Measurements from ENCODE around the gene LMX1B. TPM values are rescaled to one million over a fixed set of nuclear protein-coding genes. Genes with fewer than 3 reads are reported as not detected.

LMX1B gene
- polyA plus RNA-seq, 1 donor (not counting 4 experiments of a cell fraction or from before 2014, with no cell fraction given): 0.24 TPM

DNA sequence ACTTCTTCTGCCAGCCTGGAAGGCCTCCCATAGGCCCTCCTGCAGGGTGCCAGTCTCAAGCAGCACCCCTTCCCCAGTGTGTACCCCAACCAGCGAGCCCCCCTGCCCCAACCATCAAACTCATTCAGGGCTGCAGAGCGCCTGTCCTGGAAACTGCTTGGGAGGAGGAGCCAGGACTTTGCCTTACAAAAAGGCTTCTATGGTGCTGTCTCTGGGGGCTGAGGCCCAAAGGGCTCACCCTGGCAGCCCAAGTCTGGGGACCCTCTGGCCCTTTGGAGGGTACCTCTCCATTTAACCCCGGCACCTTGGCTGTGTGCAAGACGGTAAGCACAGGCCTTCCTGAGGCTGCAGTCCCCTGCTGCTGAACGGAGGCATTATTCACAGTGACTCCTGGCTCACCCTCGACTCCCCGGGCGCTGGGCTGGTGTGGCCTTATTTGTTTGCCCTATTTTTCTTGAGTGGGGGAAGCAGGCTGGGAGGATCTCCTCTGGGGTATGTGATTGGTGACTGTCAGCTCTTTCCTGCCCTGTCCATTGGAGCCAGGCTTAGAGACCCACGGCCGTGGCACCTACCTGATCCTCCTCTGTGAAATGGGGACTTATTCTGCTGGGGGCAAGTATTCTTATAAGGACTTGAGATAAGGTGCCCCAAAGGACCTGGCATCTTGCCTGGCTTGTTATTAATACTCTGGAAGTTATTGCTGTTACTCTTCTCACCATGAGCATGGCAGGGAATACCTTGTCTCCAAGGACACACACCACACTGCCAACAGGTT lies 5.8 kb downstream of the LMX1B start:
- Histone ChIP-seq H3K36me3 (ENCODE audit: control insufficient read depth in 2 of 2, extremely low read depth in 1 of 2, insufficient read depth in 2 of 2, low read length in 2 of 2) (no peaks in the 10 kb centered on the region), H3K9me3 (ENCODE audit: control insufficient read depth, low read depth, low read length) (no peaks in the 10 kb centered on the region), H3K79me2 (ENCODE audit: control insufficient read depth, insufficient read depth, low read length) (no peaks in the 10 kb centered on the region), H3K4me1 (ENCODE audit: control insufficient read depth, extremely low read depth, insufficient read depth, low read length) (peaks cover 4% of the 10 kb centered on the region), H3K9ac (ENCODE audit: control insufficient read depth, extremely low read depth, insufficient read depth, low read length) (no peak overlapping the region), H4K20me1 (ENCODE audit: control insufficient read depth, extremely low read depth, insufficient read depth, low read length) (no peaks in the 10 kb centered on the region), H3K4me3 (ENCODE audit: control insufficient read depth in 2 of 3, extremely low read depth in 1 of 3, insufficient read depth in 2 of 3, low read depth in 1 of 3, low read length in 3 of 3) (no peak overlapping the region), H3K27ac (ENCODE audit: control insufficient read depth, insufficient read depth, low read length) (no peak overlapping the region), H3K9me1 (ENCODE audit: control insufficient read depth, extremely low read depth, insufficient read depth, low read length) (no peaks in the 10 kb centered on the region), H3K4me2 (ENCODE audit: control insufficient read depth, extremely low read depth, insufficient read depth, low read depth, low read length) (no peak overlapping the region), H3K27me3 (ENCODE audit: control insufficient read depth, extremely low read depth, insufficient read depth, low read length) (peaks cover 23% of the 10 kb centered on the region), H2AFZ (ENCODE audit: control insufficient read depth, low read length) (no peak overlapping the region)
- dilution Hi-C loops (cut with MboI; ENCODE audit: extremely low pct_ligation_motif_present, low sequenced_read_pairs): no loop called here
- DNase-seq (ENCODE audit: low read depth, low spot score) (no peak), FAIRE-seq (no peak)
- TF ChIP-seq EZH2 (IDR thresholded peaks at IDR 0.05; ENCODE audit: low read length) (no peak), CTCF (optimal IDR thresholded peaks at IDR 0.05 in 1 of 3, IDR thresholded peaks at IDR 0.05 in 1 of 3, conservative IDR thresholded peaks at IDR 0.05 in 1 of 3; ENCODE audit: extremely low read depth in 1 of 3, insufficient read depth in 2 of 3, low read length in 3 of 3) (no peak)

- dilution Hi-C loops (cut with MboI; ENCODE audit: extremely low pct_ligation_motif_present, low sequenced_read_pairs): no loop called here
- H4K20me1 ChIP-seq (ENCODE audit: control insufficient read depth, extremely low read depth, insufficient read depth, low read length): no peaks in the 10 kb centered on the region
These were observed 6.8 kb downstream of the LMX1B start for GRCh38 chr9:126620478-126620877.

More at GRCh38 chr9:126620478-126620877, 6.8 kb downstream of the LMX1B start:
- no peak for FAIRE-seq
- no peak for DNase-seq (ENCODE audit: low read depth, low spot score)
- no peak overlapping the region for H3K4me2 ChIP-seq (ENCODE audit: control insufficient read depth, extremely low read depth, insufficient read depth, low read depth, low read length)
- no peaks in the 10 kb centered on the region for H3K9me1 ChIP-seq (ENCODE audit: control insufficient read depth, extremely low read depth, insufficient read depth, low read length)
- TF ChIP-seq CTCF (optimal IDR thresholded peaks at IDR 0.05 in 1 of 3, IDR thresholded peaks at IDR 0.05 in 1 of 3, conservative IDR thresholded peaks at IDR 0.05 in 1 of 3; ENCODE audit: extremely low read depth in 1 of 3, insufficient read depth in 2 of 3, low read length in 3 of 3) (no peak), EZH2 (IDR thresholded peaks at IDR 0.05; ENCODE audit: low read length) (no peak)
- H2AFZ ChIP-seq (ENCODE audit: control insufficient read depth, low read length): no peak overlapping the region
- H3K9me3 ChIP-seq (ENCODE audit: control insufficient read depth, low read depth, low read length): no peaks in the 10 kb centered on the region
- no peak overlapping the region for H3K4me3 ChIP-seq (ENCODE audit: control insufficient read depth in 2 of 3, extremely low read depth in 1 of 3, insufficient read depth in 2 of 3, low read depth in 1 of 3, low read length in 3 of 3)
- H3K27ac ChIP-seq (ENCODE audit: control insufficient read depth, insufficient read depth, low read length): no peak overlapping the region
- no peaks in the 10 kb centered on the region for H3K79me2 ChIP-seq (ENCODE audit: control insufficient read depth, insufficient read depth, low read length)
- peaks cover 14% of the 10 kb centered on the region for H3K27me3 ChIP-seq (ENCODE audit: control insufficient read depth, extremely low read depth, insufficient read depth, low read length)
- no peak overlapping the region for H3K9ac ChIP-seq (ENCODE audit: control insufficient read depth, extremely low read depth, insufficient read depth, low read length)
- H3K36me3 ChIP-seq (ENCODE audit: control insufficient read depth in 2 of 2, extremely low read depth in 1 of 2, insufficient read depth in 2 of 2, low read length in 2 of 2): no peaks in the 10 kb centered on the region
- no peaks in the 10 kb centered on the region for H3K4me1 ChIP-seq (ENCODE audit: control insufficient read depth, extremely low read depth, insufficient read depth, low read length)
